Chondrocyte (in vitro differentiated cells): ENCODE data around the gene ALPP. TPM values are rescaled to one million over a fixed set of nuclear protein-coding genes. Genes with fewer than 3 reads are reported as not detected.
A peak's percentile ranks its signal among the peaks of the same experiment; 100 is the strongest.
"Not testable (repeated sequence)": the region's sequence is repeated elsewhere in the genome, so short reads cannot be mapped to it uniquely, and the experiment has no call there.

Experiments used
- DNase-seq: peaks from one replicate; pipeline ENCODE4 v3.0.0; 2021; ENCODE audit warnings: mixed read lengths, low spot score
- H3K27ac Mint-ChIP-seq: one replicate; pipeline ENCODE4 v1.8.0; 2021; ENCODE audit warnings: mild to moderate bottlenecking, moderate library complexity, mixed read lengths; ENCODE audit not compliant: unreplicated experiment
- H3K27me3 Mint-ChIP-seq: 2 replicates; pipeline ENCODE4 v1.8.0; 2021; ENCODE audit warnings: low read depth, mixed read lengths
- H3K36me3 Mint-ChIP-seq: 2 replicates; pipeline ENCODE4 v1.8.0; 2021; ENCODE audit warnings: low read depth, mixed read lengths
- H3K4me1 Mint-ChIP-seq: 2 replicates; pipeline ENCODE4 v1.8.0; 2021; ENCODE audit warnings: low read depth, mild to moderate bottlenecking, mixed read lengths
- H3K4me3 Mint-ChIP-seq: one replicate; pipeline ENCODE4 v1.8.0; 2021; ENCODE audit warnings: mild to moderate bottlenecking, moderate library complexity, mixed read lengths; ENCODE audit not compliant: unreplicated experiment
- H3K9me3 Mint-ChIP-seq: 2 replicates; pipeline ENCODE4 v1.8.0; 2021; ENCODE audit warnings: low read depth, mixed read lengths
- total RNA-seq: library from RNA; stranded (reverse); gene quantifications from 3 replicates; pipeline ENCODE4 v1.2.1, GENCODE V29; 2021
- TF ChIP-seq, protein P1 (sequence below): fragments of 200-600 bp; sonication (generic); IDR thresholded peaks from 2 replicates; pipeline ENCODE4 v1.5.0; 2021; ENCODE audit warnings: antibody characterized with exemption, mild to moderate bottlenecking, moderate library complexity

Gene ALPP
- total RNA-seq, 1 donor from 2014 or later: not detected

DNA sequence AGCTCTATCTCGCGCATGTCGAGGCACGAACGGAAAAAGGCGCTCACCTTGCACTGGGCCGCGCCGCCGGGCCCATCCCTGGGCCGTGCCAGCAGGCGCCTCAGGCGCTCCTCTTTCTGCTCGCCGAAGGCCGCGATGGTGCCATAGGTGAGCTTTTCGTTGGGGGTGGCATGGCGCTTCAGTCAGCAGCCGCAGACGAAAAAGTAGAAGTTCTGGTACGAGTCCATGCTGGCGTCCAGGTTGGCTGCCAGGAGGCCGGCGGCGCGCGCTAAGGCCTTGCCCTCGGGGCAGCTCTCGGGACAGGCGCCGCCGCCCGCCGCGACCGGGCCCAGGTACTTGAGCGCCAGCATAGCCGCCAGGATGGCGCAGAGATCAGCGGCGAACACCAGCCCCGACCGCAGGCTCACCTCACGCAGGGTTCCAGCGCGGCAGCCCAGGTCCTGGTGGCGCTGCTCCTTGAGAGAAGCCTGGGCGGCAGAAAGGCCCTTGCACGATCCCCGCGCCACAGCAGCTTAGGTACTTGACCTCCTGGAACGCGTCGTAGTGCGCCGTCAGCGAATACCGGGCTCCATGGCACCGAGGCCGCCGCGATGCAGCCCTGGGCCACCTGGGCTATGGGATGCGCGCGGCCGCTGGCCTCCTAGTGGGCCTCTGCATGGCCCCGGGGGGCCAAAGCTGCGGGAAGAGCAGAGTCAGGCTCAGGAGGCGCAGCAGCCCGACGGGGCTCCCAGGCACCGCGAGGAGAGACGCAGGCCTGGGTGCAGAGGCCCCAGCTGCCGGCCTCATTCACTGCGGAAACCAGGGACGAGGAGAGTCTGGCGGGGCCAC is 40.9 kb downstream of the ALPP start:
- H3K4me1 Mint-ChIP-seq: peaks cover 14% of the 10 kb centered on the region
- H3K27me3 Mint-ChIP-seq: peaks cover 56% of the 10 kb centered on the region
- TF ChIP-seq, protein P1, sequence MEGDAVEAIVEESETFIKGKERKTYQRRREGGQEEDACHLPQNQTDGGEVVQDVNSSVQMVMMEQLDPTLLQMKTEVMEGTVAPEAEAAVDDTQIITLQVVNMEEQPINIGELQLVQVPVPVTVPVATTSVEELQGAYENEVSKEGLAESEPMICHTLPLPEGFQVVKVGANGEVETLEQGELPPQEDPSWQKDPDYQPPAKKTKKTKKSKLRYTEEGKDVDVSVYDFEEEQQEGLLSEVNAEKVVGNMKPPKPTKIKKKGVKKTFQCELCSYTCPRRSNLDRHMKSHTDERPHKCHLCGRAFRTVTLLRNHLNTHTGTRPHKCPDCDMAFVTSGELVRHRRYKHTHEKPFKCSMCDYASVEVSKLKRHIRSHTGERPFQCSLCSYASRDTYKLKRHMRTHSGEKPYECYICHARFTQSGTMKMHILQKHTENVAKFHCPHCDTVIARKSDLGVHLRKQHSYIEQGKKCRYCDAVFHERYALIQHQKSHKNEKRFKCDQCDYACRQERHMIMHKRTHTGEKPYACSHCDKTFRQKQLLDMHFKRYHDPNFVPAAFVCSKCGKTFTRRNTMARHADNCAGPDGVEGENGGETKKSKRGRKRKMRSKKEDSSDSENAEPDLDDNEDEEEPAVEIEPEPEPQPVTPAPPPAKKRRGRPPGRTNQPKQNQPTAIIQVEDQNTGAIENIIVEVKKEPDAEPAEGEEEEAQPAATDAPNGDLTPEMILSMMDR: no peak
- no peak overlapping the region for H3K27ac Mint-ChIP-seq
- DNase-seq: no peak
- peaks cover 7% of the 10 kb centered on the region for H3K36me3 Mint-ChIP-seq
- H3K9me3 Mint-ChIP-seq: peaks cover 5% of the 10 kb centered on the region
- H3K4me3 Mint-ChIP-seq: peak overlapping the region; percentile 68

DNA sequence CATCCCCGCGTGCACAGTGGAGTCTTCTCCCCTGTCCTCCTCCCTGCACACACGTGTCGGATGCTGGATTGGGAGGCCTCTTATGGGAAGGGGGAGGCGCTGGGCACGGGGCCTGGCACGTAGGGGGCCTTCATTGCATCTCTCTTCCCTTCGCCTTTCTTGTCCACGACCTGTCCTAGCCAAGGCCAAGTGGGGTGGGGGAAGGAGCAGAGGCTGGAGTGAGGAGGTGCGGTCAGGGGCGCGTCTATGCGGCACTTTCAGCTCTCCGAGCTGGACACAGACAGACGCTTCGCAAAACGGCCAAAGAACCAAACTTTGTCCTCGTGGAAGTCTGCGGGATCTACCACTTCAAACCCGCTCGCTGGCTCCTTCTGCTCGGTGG is 41.5 kb downstream of the ALPP start:
- Mint-ChIP-seq H3K36me3 (peaks cover 7% of the 10 kb centered on the region), H3K9me3 (peaks cover 5% of the 10 kb centered on the region), H3K4me3 (peak overlapping the region; percentile 38), H3K27ac (no peak overlapping the region), H3K27me3 (peaks cover 59% of the 10 kb centered on the region), H3K4me1 (peaks cover 14% of the 10 kb centered on the region)
- TF ChIP-seq, protein P1: no peak
- no peak for DNase-seq

DNA sequence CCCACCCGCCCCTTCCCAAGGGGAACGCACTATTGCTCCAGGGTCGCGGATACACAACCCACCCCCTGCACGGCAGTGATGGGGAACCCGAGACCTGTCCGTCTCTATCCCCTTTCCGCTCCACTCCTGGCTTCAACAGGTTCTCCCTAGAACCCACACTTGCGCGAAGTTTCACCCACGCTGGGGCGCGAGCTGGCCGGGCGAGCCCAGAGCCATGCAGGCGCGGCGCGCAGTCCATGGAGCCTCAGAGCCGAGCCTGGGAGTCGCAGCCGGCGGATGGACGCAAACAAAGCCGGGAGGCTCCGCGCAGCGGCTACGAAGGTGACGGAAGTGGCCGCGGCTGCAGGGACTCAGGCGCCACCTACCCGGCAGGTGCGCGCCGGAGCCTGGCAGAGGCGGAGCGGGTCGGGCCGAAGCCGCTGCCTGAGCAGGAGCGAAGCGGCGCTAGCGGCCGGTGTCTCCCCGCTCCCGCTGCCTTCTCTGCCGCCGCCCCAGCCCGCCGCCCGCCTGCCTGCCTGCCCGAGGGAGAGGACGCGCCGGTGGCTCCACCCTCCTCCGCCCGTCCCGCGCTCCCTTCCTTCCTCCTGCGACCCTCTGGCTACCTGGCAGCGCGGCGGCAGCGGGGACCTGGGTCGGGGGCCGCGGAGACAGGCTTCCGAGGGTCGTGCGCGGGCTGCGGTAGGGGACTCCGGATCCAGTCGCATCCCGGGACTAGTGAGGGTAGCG is 42.1 kb downstream of the ALPP start:
- DNase-seq: no peak
- Mint-ChIP-seq H3K27ac (no peak overlapping the region), H3K4me1 (peaks cover 14% of the 10 kb centered on the region), H3K4me3 (peak overlapping the region; percentile 38), H3K9me3 (peaks cover 5% of the 10 kb centered on the region), H3K36me3 (peaks cover 7% of the 10 kb centered on the region), H3K27me3 (peaks cover 58% of the 10 kb centered on the region)
- TF ChIP-seq, protein P1: no peak

DNA sequence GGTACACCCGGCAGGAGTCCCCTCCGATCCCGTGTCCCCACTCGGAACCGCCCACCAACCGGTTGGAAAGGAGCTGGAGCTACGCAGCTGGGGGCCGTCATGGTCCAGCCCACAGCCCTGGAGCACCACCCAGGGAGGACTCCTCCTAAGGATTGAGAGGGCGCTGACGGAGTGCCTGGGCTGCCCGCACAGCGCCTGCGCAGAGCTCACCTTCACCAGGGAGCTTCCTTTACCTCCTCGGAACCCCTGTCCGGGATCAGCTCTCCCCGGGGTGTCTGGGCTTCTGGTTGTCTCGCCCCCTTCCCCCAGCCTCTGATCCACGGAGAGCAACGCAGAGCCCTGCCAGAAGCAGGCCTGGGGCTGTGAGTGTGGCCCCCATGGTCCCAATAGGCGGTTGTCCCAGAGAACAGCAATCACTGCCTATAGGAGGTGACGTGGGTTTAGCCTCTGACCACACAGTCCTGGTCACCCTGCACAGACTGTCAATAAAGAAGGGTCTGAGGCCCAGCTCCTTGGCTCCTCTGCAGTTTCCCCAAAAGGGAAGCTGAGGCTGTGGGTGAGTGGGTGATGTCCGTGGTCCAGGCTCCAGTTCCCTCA is 42.7 kb downstream of the ALPP start:
- peaks cover 7% of the 10 kb centered on the region for H3K36me3 Mint-ChIP-seq
- H3K4me3 Mint-ChIP-seq: peak overlapping the region; percentile 12
- peaks cover 14% of the 10 kb centered on the region for H3K4me1 Mint-ChIP-seq
- DNase-seq: no peak
- TF ChIP-seq, protein P1: no peak
- H3K9me3 Mint-ChIP-seq: peaks cover 5% of the 10 kb centered on the region
- peaks cover 58% of the 10 kb centered on the region for H3K27me3 Mint-ChIP-seq
- no peak overlapping the region for H3K27ac Mint-ChIP-seq

DNA sequence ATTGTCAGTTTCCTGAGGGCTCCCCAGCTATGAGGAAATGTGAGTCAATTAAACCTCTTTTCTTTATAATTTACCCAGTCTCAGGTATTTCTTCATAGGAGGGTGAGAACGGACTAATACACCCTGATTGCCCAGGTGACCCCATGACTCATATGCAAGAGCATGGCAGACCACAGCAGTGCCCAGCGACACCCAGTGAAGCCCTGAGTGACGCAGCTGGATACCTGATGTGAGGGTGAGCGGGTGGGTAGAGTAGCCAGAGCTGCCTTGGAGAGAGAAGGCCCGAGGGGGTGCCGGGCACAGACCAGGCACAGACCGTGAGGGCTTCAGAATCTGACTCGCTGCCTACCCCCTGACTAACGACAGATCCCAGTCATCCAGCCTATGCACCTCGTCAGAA is 43.5 kb downstream of the ALPP start:
- Mint-ChIP-seq H3K27me3 (peaks cover 58% of the 10 kb centered on the region), H3K4me1 (peaks cover 14% of the 10 kb centered on the region), H3K36me3 (peaks cover 7% of the 10 kb centered on the region), H3K9me3 (peaks cover 5% of the 10 kb centered on the region), H3K27ac (no peak overlapping the region), H3K4me3 (no peak overlapping the region)
- no peak for DNase-seq
- TF ChIP-seq, protein P1: no peak

DNA sequence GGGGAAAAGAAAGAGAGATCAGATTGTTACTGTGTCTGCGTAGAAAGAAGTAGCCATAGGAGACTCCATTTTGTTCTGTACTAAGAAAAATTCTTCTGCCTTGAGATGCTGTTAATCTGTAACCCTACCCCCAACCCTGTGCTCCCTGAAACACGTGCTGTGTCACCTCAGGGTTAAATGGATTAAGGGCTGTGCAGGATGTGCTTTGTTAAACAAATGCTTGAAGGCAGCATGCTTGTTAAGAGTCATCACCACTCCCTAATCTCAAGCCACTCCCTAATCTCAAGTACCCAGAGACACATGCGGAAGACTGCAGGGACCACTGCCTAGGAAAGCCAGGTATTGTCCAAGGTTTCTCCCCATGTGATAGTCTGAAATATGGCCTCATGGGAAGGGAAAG is 44.4 kb downstream of the ALPP start:
- not testable (repeated sequence) for H3K4me3 Mint-ChIP-seq, H3K9me3 Mint-ChIP-seq, DNase-seq, H3K36me3 Mint-ChIP-seq, H3K27ac Mint-ChIP-seq
- H3K4me1 Mint-ChIP-seq: peaks cover 14% of the 10 kb centered on the region
- peaks cover 58% of the 10 kb centered on the region for H3K27me3 Mint-ChIP-seq

DNA sequence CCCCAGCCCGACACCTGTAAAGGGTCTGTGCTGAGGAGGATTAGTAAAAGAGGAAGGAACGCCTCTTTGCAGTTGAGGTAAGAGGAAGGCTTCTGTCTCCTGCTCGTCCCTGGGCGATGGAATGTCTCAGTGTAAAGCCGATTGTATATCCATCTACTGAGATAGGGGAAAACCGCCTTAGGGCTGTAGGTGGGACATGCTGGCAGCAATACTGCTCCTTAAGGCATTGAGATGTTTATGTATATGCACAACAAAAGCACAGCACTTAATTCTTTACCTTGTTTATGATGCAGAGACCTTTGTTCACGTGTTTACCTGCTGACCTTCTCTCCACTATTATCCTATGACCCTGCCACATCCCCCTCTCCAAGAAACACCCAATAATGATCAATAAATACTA is 44.9 kb downstream of the ALPP start:
- Mint-ChIP-seq H3K4me1 (peaks cover 12% of the 10 kb centered on the region), H3K27me3 (peaks cover 54% of the 10 kb centered on the region)
- not testable (repeated sequence) for H3K4me3 Mint-ChIP-seq, H3K36me3 Mint-ChIP-seq, DNase-seq, H3K9me3 Mint-ChIP-seq, H3K27ac Mint-ChIP-seq
